ENCODE data around the gene ATOH8.
A peak's percentile ranks its signal among the peaks of the same experiment; 100 is the strongest.

ATOH8 gene

DNA sequence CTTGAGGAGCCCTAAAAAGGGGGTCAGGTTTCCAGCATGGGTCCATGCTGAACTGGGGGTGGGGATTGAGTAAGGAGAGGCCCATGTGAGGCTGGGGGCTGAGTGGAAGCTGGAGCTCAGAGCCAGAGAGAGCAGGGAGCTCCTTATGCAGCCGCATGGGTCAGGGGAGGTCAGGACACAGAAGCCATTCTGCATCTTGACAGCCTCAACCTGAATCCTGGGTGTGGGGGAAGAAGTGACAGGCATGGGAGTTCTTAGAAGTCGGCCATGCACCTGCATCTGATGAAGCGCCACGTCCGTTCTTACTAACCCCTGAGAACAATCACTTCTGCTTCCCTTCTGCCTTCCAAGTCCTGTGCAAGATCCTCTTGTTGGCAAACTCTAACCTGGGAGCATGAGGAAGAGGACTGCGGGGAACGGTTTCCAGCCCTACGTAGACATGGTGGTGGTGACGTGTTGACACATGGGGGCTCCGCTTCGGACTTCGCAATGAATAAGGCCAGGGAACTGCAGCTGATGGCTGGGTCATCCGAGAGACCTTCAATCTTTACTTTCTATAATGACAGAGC, 37.4 kb upstream of the ATOH8 start:
- H3K27ac ChIP-seq, result peak overlapping the region; percentile 21; the same call in 1 of the 2 replicates
- peak; percentile 40 for DNase-seq
- TF ChIP-seq, protein P1, sequence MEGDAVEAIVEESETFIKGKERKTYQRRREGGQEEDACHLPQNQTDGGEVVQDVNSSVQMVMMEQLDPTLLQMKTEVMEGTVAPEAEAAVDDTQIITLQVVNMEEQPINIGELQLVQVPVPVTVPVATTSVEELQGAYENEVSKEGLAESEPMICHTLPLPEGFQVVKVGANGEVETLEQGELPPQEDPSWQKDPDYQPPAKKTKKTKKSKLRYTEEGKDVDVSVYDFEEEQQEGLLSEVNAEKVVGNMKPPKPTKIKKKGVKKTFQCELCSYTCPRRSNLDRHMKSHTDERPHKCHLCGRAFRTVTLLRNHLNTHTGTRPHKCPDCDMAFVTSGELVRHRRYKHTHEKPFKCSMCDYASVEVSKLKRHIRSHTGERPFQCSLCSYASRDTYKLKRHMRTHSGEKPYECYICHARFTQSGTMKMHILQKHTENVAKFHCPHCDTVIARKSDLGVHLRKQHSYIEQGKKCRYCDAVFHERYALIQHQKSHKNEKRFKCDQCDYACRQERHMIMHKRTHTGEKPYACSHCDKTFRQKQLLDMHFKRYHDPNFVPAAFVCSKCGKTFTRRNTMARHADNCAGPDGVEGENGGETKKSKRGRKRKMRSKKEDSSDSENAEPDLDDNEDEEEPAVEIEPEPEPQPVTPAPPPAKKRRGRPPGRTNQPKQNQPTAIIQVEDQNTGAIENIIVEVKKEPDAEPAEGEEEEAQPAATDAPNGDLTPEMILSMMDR (IDR thresholded peaks at IDR 0.05; ENCODE audit: low read depth, low read length), result no peak

DNA sequence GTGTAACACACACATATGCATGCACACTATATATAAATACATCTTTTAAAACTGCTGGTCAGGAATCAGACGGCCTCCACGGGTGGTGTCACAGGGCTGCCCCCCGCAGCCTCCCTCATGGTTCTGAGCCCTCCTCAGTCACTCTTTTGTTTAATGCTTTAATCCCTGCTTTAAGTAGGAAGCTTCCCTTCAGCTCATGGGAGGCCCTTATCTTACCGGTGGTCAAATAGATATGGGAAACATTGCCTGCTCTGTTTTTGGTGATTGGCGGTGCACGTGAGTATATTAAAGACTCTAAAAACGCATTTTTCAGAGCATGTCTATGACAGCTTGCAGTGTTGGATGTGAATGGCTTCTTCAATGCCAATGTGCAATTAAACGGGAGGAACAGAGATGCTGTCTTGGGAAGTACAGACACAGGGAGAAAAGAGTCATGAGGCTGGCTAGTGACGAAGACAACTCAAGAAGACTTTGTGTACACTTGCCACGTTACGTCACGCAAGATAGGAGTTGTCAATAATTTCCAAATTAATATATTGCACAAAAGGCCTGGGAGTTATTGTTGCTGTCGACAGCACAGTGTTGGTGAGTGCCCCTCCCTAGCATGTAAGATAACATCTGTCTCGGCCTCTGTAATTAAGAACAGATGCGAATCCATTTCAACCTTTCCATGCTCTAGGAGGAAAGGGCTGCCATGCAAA, 36.3 kb upstream of the ATOH8 start:
- H3K4me3 ChIP-seq (ENCODE audit: low read depth, low read length), result no peak overlapping the region
- H3K9me3 ChIP-seq (ENCODE audit: severe bottlenecking), result peaks cover 3% of the 10 kb centered on the region
- H3K36me3 ChIP-seq, result no peaks in the 10 kb centered on the region
- DNase-seq, result peak; percentile 65
- H3K27me3 ChIP-seq (ENCODE audit: insufficient read depth, low read depth, severe bottlenecking), result no peaks in the 10 kb centered on the region
- TF ChIP-seq, protein P1 (IDR thresholded peaks at IDR 0.05; ENCODE audit: low read depth, low read length), result no peak
- H3K27ac ChIP-seq, result peak overlapping the region; percentile 21; the same call in 1 of the 2 replicates

More for the DNA sequence above, 37.4 kb upstream of the ATOH8 start:
- no peaks in the 10 kb centered on the region for H3K27me3 ChIP-seq (ENCODE audit: insufficient read depth, low read depth, severe bottlenecking)
- no peak overlapping the region for H3K4me3 ChIP-seq (ENCODE audit: low read depth, low read length)
- no peaks in the 10 kb centered on the region for H3K36me3 ChIP-seq
- peaks cover 3% of the 10 kb centered on the region for H3K9me3 ChIP-seq (ENCODE audit: severe bottlenecking)

DNA sequence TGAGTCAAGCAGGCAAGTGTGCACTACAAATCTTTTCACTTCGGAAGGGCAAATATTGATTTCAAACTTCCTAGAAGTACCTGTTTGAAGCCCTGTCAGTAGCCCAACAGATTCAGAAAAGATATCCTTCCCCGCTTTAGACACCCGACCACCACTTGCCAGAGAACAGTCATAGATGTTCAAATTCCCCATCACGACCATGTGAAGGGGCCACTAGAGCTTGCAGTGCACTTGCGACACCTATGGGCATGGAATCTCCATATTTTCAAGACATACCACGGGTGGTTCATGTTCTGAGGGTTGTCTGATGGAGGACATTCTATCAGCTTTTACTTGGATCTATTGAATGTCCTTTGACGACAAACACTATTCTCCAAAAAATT, 35.8 kb upstream of the ATOH8 start:
- H3K27me3 ChIP-seq (ENCODE audit: insufficient read depth, low read depth, severe bottlenecking), result no peaks in the 10 kb centered on the region

DNA sequence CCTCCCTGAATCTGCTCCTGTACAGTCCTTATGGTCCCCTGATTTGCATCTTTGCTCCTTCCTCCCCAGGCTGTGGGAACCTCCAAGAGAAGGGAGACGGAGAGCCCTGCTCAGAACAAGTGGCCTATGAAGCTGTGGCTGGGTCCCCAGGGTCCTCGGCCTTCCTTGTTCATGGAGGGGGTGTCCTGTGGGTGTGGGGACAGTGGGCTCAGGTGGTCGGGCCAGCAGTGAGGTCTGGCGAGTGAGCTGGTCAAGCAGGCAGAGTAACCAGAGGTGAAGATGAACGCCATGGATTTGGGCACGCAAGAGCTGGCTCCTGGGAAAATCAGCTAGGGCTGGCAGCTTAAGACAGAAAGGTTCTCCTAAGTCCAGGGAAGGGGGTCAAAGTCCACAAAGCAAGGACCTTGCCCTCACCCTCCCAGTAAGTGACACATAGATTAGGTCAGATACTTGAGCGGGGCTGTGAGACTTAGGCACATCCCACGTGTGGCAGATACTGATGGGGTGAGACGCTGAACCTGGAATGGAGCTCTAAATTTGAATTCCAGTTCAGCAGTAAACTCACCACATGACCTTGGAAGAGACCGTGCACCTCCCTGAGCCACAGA, 34.8 kb upstream of the ATOH8 start:
- DNase-seq, result no peak
- H3K27me3 ChIP-seq (ENCODE audit: insufficient read depth, low read depth, severe bottlenecking), result no peaks in the 10 kb centered on the region
- H3K4me3 ChIP-seq (ENCODE audit: low read depth, low read length), result no peak overlapping the region
- H3K9me3 ChIP-seq (ENCODE audit: severe bottlenecking), result peaks cover 3% of the 10 kb centered on the region
- TF ChIP-seq, protein P1 (IDR thresholded peaks at IDR 0.05; ENCODE audit: low read depth, low read length), result no peak
- no peak overlapping the region for H3K27ac ChIP-seq
- no peaks in the 10 kb centered on the region for H3K36me3 ChIP-seq

More for the DNA sequence above, 35.8 kb upstream of the ATOH8 start:
- H3K9me3 ChIP-seq (ENCODE audit: severe bottlenecking), result peaks cover 3% of the 10 kb centered on the region
- H3K4me3 ChIP-seq (ENCODE audit: low read depth, low read length), result no peak overlapping the region
- no peak overlapping the region for H3K27ac ChIP-seq
- TF ChIP-seq, protein P1 (IDR thresholded peaks at IDR 0.05; ENCODE audit: low read depth, low read length), result peak; percentile 14; the same call in 1 of the 2 replicates
- DNase-seq, result no peak
- no peaks in the 10 kb centered on the region for H3K36me3 ChIP-seq

DNA sequence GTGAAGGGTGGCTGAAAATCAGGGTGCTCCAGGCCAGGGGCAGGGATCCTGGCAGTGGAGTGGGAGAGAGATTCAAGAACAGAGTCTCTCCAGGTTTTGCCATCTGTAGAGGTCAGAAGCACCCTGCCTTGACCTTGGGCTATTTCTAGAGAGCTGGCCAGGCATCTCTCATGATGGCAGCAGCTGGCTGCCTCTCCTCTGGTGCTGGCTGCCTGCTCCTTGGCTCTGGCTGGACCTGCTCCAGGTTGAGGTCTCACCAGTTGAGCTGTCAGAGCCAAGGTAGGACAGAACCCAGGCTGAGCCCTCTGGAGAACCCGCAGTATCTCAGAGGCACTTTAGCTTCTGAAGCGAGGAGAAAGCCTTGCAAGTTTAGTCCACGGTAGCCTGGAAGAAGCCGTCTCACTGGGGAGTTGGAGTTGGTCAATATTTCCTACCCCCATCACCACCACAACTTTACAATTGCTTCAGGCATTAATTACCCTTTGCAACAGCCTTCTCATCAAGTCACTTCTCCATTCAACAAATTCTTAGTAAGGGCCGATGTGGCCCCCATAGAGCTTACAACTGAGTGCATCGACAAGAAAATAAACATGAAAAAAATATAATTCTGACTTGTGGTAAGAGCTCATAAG, 34.1 kb upstream of the ATOH8 start:
- Histone ChIP-seq H3K27ac (no peak overlapping the region), H3K4me3 (ENCODE audit: low read depth, low read length) (no peak overlapping the region), H3K27me3 (ENCODE audit: insufficient read depth, low read depth, severe bottlenecking) (no peaks in the 10 kb centered on the region), H3K36me3 (no peaks in the 10 kb centered on the region), H3K9me3 (ENCODE audit: severe bottlenecking) (peaks cover 3% of the 10 kb centered on the region)
- TF ChIP-seq, protein P1 (IDR thresholded peaks at IDR 0.05; ENCODE audit: low read depth, low read length), result no peak
- DNase-seq, result no peak

Data from WERI-Rb-1 (cell line).